ENCODE results near the gene ORM1.

GRCh38 chr9:114357360-114357759 lies 34.5 kb downstream of the ORM1 start:
- TF ChIP-seq POLR2A (IDR thresholded peaks at IDR 0.05) (no peak), CTCF (IDR thresholded peaks at IDR 0.05) (no peak)
